K562 treated with DMSO at 1 percent for 12 hours (cell line): Measurements from ENCODE around the gene CDX2. TPM values are rescaled to one million over a fixed set of nuclear protein-coding genes. Genes with fewer than 3 reads are reported as not detected.

ENCODE experiments used
- total RNA-seq: library from RNA; unstranded; fragments of 300-600 nt; gene quantifications from 2 replicates; pipeline ENCODE4 v1.2.3, GENCODE V29; 2022; ENCODE audit not compliant: insufficient read depth

Gene CDX2, protein sequence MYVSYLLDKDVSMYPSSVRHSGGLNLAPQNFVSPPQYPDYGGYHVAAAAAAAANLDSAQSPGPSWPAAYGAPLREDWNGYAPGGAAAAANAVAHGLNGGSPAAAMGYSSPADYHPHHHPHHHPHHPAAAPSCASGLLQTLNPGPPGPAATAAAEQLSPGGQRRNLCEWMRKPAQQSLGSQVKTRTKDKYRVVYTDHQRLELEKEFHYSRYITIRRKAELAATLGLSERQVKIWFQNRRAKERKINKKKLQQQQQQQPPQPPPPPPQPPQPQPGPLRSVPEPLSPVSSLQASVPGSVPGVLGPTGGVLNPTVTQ
- total RNA-seq = not detected in 2 replicates

DNA sequence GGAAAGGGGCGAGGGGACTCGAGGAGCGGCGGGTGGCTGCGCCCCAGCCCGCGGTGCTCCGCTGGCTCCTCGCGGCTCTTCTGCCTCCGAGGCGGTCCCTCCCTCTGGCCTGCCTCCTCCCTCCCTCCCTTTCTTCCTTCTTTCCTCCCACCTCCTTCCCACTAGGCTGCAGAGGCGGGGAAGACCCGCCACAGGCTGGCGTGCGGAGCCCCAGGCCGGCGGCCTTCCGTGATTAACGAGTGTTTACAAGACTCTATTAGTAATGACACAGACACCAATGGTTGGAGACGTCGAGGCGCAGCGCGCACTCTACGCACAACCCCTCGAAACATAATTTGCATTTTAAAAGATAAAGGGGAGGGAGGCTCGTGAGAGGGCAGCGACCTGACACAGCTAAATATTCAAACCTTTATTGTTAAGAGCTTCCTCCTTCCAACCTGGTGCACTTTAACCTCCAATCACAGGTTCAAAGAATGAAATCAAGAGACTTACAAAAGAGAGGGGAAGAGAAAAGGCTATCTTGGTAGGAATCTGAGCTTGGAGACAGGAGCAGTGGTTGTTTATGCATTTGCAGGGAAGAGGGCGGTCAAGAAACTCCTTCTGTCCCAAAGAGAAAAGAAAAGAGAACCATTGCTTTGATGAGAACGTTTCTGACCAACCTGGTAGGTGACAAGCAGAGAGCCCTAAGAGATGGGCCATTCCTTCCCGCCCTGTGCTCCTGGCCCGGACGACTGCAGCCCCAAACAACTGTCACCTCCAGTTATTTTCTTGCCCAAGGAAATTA is at the start of gene CDX2:
Gene CDX2 (minus strand): TSS at position 234 of the 784 bp plus-strand sequence. CDS start 309 bp downstream, outside the sequence.

DNA sequence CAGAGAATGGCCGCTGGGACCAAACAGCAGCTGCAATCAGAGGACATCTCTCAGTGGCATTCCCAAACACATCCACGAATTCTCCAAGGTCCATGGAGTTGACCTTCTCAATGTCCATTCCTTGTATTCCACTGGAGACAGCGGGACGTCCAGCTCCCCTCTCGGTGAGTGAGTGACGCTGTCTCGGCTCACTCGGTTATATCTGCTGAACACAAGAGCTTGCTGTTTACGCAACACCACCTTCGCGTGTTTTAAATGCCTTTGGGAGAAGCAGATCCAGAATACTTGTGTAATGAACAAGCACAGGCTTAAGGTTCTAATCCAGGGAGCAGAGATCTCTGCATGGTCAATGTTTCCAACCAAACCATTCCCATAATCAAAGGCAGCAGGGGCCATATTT is 19.4 kb upstream of the CDX2 start, which contains the start of gene URAD:
Gene URAD (minus strand): TSS at position 174 of the 400 bp plus-strand sequence. CDS start 56 bp downstream, at position 118.

DNA sequence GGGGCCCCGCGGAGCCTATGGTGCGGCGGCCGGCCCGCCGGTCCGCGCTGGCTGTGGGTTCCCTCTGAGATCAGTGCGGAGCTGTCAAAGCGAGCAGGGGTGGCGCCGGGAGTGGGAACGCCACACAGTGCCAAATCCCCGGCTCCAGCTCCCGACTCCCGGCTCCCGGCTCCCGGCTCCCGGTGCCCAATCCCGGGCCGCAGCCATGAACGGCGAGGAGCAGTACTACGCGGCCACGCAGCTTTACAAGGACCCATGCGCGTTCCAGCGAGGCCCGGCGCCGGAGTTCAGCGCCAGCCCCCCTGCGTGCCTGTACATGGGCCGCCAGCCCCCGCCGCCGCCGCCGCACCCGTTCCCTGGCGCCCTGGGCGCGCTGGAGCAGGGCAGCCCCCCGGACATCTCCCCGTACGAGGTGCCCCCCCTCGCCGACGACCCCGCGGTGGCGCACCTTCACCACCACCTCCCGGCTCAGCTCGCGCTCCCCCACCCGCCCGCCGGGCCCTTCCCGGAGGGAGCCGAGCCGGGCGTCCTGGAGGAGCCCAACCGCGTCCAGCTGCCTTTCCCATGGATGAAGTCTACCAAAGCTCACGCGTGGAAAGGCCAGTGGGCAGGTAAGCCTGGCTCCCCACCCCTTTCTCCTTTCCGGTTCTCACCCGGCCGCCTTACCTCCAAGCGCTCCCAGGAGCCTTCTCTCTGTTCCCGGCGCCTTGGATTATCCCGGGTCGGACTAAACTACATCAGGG is 49.0 kb downstream of the CDX2 start, which contains the start of gene PDX1:
Gene PDX1 (plus strand): TSS at position 67 of the 743 bp plus-strand sequence. CDS start 139 bp downstream, at position 206.

Other genes with a start within 250 kb of the CDX2 start
- not detected in 2 replicates for gene GSX1, start 176.8 kb downstream of the CDX2 start, total RNA-seq
- gene PDX1, start 49.3 kb downstream of the CDX2 start, total RNA-seq = not detected in 2 replicates
- gene URAD, start 19.4 kb upstream of the CDX2 start, total RNA-seq = not detected in 2 replicates
- gene FLT3, start 131.3 kb upstream of the CDX2 start, total RNA-seq = not detected in 2 replicates
- gene PAN3, start 169.2 kb upstream of the CDX2 start, total RNA-seq = 2.1 and 10.4 TPM in 2 replicates